ENCODE measurements around the gene GPC4.

GRCh38 chrX:133307637-133308498, 107.4 kb downstream of the GPC4 start:
- no peak for TF ChIP-seq CTCF (IDR thresholded peaks at IDR 0.05)
- TF ChIP-seq POLR2AphosphoS5 (IDR thresholded peaks at IDR 0.05; ENCODE audit: low read depth, low read length): no peak
- no peak for TF ChIP-seq SIN3A (IDR thresholded peaks at IDR 0.05; ENCODE audit: borderline replicate concordance, insufficient read depth, low read depth, low read length)
